Hepatocyte (in vitro differentiated cells): Measurements from ENCODE around the gene UBR3. TPM values are rescaled to one million over a fixed set of nuclear protein-coding genes. Genes with fewer than 3 reads are reported as not detected.

ENCODE experiments used
- DNase-seq: peaks from one replicate; pipeline ENCODE4 v3.0.0-alpha.2; 2016; ENCODE audit warnings: low spot score
- H2AFZ ChIP-seq: fragments of 200-600 bp; sonication (generic); 2 replicates; pipeline ENCODE4 v1.6.0; 2016; ENCODE audit warnings: antibody characterized with exemption, mild to moderate bottlenecking
- H3K27ac ChIP-seq: fragments of 200-600 bp; sonication (generic); 2 replicates; pipeline ENCODE4 v1.5.1; 2016; ENCODE audit warnings: mild to moderate bottlenecking
- H3K27me3 ChIP-seq: fragments of 200-600 bp; sonication (generic); 2 replicates; pipeline ENCODE4 v1.6.1; 2016
- H3K36me3 ChIP-seq: fragments of 200-600 bp; sonication (generic); replicated peaks from 2 replicates; pipeline ENCODE4 v1.5.1; 2016; ENCODE audit warnings: low read depth; ENCODE audit not compliant: insufficient read depth
- H3K4me1 ChIP-seq: fragments of 200-600 bp; sonication (generic); 2 replicates; pipeline ENCODE4 v1.5.1; 2016; ENCODE audit warnings: mild to moderate bottlenecking, moderate library complexity; ENCODE audit not compliant: insufficient read depth
- H3K4me2 ChIP-seq: fragments of 200-600 bp; sonication (generic); 2 replicates; pipeline ENCODE4 v1.6.0; 2016
- H3K4me3 ChIP-seq: fragments of 200-600 bp; sonication (generic); 2 replicates; pipeline ENCODE4 v1.5.1; 2016; ENCODE audit warnings: mild to moderate bottlenecking
- H3K79me2 ChIP-seq: fragments of 200-600 bp; sonication (generic); 2 replicates; pipeline ENCODE4 v1.6.0; 2017; ENCODE audit warnings: mild to moderate bottlenecking
- H3K9me2 ChIP-seq: fragments of 200-600 bp; sonication (generic); replicated peaks from 2 replicates; pipeline ENCODE4 v1.6.0; 2017; ENCODE audit warnings: mild to moderate bottlenecking; ENCODE audit not compliant: insufficient read depth
- H3K9me3 ChIP-seq: fragments of 200-600 bp; sonication (generic); 2 replicates; pipeline ENCODE4 v1.5.1; 2016; ENCODE audit warnings: low read depth, mild to moderate bottlenecking
- H4K20me1 ChIP-seq: fragments of 200-600 bp; sonication (generic); 2 replicates; pipeline ENCODE4 v1.6.0; 2016; ENCODE audit warnings: mild to moderate bottlenecking; ENCODE audit not compliant: insufficient read depth, poor library complexity, severe bottlenecking
- EZH2 ChIP-seq: fragments of 200-600 bp; sonication (generic); IDR thresholded peaks from 2 replicates; pipeline ENCODE4 v1.6.1; 2016; ENCODE audit warnings: antibody characterized with exemption, mild to moderate bottlenecking, borderline replicate concordance
- EZH2phosphoT487 ChIP-seq: fragments of 200-600 bp; sonication (generic); IDR thresholded peaks from one replicate; pipeline ENCODE4 v1.6.1; 2018; ENCODE audit warnings: antibody characterized with exemption, mild to moderate bottlenecking, low read depth, moderate library complexity; ENCODE audit not compliant: unreplicated experiment, severe bottlenecking
- WGBS: methylation state at CpG from one replicate; pipeline ENCODE4 v1.1.6; 2016; ENCODE audit warnings: low lambda C conversion rate; ENCODE audit errors: missing lambda C conversion rate; 5-methylcytosine and 5-hydroxymethylcytosine counted together
- polyA plus RNA-seq: library from polyadenylated mRNA; unstranded; fragments of >200 nt; fragmentation: Nextera tagmentation; extraction: Ambion mirVana; gene quantifications from 2 replicates; pipeline ENCODE4 v1.2.1, GENCODE V29; 2016
- total RNA-seq: library from RNA; depleted of rRNA; stranded (reverse); fragments of >200 nt; gene quantifications from 2 replicates; pipeline ENCODE4 v1.2.3, GENCODE V29; 2014
- TF ChIP-seq, protein P1 (sequence below): fragments of 200-600 bp; sonication (generic); IDR thresholded peaks from 2 replicates; pipeline ENCODE4 v1.5.1; 2016; ENCODE audit warnings: antibody characterized with exemption, mild to moderate bottlenecking; ENCODE audit not compliant: poor library complexity

The UBR3 gene
- total and polyA plus RNA-seq, 2 experiments from 2014 or later = 10.1 to 40.4 TPM

DNA sequence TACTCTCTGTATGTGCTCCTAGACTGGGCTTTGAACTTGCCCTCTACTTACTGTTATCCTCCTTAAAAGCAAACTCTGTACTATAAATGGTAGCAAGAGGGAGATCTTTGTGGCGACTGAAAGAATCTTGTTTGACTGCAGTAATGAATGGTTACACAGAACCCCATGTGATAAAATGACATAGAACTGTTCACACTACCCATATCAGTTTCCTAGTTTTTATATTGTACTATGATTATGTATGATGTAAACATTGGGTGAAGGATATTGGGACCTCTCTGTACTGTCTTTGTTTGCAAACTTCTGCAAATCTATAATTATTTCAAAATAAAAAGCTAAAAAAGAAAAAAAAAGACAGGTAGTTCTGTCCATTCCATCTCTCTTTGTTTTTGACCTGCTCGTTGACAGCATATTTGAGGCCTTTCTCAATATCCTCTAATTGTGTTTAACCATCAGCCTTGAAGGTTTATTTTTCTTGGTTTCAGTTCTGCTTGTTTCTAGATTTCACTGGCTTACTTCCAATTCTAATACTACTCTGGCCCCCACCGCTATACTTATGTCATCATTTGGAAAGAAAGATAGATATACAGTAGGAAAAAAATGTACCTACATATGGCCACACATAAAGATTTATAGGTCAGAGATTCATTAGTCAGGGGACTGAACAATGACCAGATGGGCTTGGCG, 271.5 kb downstream of the UBR3 start:
- Histone ChIP-seq H3K4me2 (no peak overlapping the region), H4K20me1 (no peaks in the 10 kb centered on the region), H3K9me2 (no peaks in the 10 kb centered on the region), H3K27ac (no peak overlapping the region), H3K4me3 (no peak overlapping the region), H3K9me3 (no peaks in the 10 kb centered on the region), H3K27me3 (no peaks in the 10 kb centered on the region), H3K4me1 (no peaks in the 10 kb centered on the region), H3K79me2 (no peaks in the 10 kb centered on the region), H2AFZ (no peak overlapping the region), H3K36me3 (no peaks in the 10 kb centered on the region)
- DNase-seq = no peak
- TF ChIP-seq EZH2 (no peak), EZH2phosphoT487 (no peak)
- TF ChIP-seq, protein P1, sequence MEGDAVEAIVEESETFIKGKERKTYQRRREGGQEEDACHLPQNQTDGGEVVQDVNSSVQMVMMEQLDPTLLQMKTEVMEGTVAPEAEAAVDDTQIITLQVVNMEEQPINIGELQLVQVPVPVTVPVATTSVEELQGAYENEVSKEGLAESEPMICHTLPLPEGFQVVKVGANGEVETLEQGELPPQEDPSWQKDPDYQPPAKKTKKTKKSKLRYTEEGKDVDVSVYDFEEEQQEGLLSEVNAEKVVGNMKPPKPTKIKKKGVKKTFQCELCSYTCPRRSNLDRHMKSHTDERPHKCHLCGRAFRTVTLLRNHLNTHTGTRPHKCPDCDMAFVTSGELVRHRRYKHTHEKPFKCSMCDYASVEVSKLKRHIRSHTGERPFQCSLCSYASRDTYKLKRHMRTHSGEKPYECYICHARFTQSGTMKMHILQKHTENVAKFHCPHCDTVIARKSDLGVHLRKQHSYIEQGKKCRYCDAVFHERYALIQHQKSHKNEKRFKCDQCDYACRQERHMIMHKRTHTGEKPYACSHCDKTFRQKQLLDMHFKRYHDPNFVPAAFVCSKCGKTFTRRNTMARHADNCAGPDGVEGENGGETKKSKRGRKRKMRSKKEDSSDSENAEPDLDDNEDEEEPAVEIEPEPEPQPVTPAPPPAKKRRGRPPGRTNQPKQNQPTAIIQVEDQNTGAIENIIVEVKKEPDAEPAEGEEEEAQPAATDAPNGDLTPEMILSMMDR = no peak
- 89% methylated on average over 4 of the region's 4 CpGs for WGBS

DNA sequence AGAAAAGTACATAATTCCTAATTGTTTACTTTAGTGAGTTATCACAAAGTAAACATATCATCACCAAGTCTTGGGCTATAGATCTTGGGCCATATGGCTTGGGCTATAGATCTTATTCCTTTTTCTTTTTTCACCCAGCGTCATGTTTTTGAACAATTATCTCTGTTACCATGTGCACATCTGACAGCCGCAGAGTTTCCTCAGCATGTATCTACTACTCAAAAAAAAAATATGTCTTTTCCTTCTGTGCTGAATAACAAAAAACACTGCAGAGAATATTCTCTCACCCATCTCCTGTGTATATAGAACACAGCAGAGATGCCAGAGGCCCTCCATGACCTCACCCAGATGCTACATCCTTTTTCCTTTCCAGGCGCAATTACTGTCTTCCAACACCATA, 274.5 kb downstream of the UBR3 start:
- H3K4me1 ChIP-seq = no peaks in the 10 kb centered on the region
- H3K27me3 ChIP-seq = no peaks in the 10 kb centered on the region
- no peak overlapping the region for H2AFZ ChIP-seq
- H3K9me2 ChIP-seq = no peaks in the 10 kb centered on the region
- no peak overlapping the region for H3K27ac ChIP-seq
- H3K9me3 ChIP-seq = no peaks in the 10 kb centered on the region
- no peak overlapping the region for H3K4me2 ChIP-seq
- H3K4me3 ChIP-seq = no peak overlapping the region
- no peaks in the 10 kb centered on the region for H4K20me1 ChIP-seq
- TF ChIP-seq, protein P1 = no peak
- TF ChIP-seq EZH2phosphoT487 (no peak), EZH2 (no peak)
- no peaks in the 10 kb centered on the region for H3K79me2 ChIP-seq
- H3K36me3 ChIP-seq = no peaks in the 10 kb centered on the region
- 90% methylated on average over 3 of the region's 3 CpGs for WGBS
- DNase-seq = no peak

DNA sequence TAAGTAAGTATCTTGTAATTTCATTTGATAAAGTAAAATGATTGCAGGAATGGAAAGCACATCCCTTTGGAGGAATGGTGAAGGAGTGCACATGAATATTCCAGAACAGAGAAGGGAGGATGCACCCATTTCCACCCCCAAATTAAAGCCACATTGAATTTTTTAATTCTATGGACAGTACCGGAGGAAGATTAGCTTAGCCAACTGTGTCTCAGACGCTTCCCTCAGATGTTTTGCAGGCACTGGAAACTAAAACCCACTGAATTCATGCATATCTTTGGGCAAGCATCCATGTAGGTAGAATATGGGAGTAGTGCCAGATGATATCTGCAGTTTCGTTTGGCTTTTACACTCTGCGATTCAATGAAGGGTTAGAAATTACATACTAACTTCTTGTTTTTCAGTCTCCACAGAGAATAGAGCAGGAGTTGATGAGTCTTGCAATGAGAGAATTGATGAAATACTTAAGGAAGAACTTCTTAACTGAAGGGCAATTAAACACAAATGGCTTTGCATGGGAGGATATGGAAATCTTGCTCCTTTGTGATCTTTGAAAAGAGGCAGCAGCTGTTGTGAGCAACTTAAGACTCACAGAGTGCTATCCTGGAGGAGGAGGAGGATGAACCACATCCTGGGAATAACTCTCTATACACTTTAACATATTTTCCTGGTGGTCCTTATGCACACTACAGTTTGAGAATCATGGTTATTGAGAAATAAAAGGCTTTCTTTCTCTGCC, 279.0 kb downstream of the UBR3 start:
- H3K9me2 ChIP-seq = no peaks in the 10 kb centered on the region
- TF ChIP-seq, protein P1 = no peak
- TF ChIP-seq EZH2 (no peak), EZH2phosphoT487 (no peak)
- H2AFZ ChIP-seq = no peak overlapping the region
- no peak overlapping the region for H3K4me3 ChIP-seq
- H4K20me1 ChIP-seq = no peaks in the 10 kb centered on the region
- H3K4me1 ChIP-seq = no peaks in the 10 kb centered on the region
- no peaks in the 10 kb centered on the region for H3K36me3 ChIP-seq
- no peaks in the 10 kb centered on the region for H3K79me2 ChIP-seq
- no peaks in the 10 kb centered on the region for H3K9me3 ChIP-seq
- 85% methylated on average over 4 of the region's 4 CpGs for WGBS
- H3K4me2 ChIP-seq = no peak overlapping the region
- no peak for DNase-seq
- no peaks in the 10 kb centered on the region for H3K27me3 ChIP-seq
- no peak overlapping the region for H3K27ac ChIP-seq
